ENCODE data around the gene VWA5B2.
A peak's percentile ranks its signal among the peaks of the same experiment; 100 is the strongest.

Gene VWA5B2

DNA sequence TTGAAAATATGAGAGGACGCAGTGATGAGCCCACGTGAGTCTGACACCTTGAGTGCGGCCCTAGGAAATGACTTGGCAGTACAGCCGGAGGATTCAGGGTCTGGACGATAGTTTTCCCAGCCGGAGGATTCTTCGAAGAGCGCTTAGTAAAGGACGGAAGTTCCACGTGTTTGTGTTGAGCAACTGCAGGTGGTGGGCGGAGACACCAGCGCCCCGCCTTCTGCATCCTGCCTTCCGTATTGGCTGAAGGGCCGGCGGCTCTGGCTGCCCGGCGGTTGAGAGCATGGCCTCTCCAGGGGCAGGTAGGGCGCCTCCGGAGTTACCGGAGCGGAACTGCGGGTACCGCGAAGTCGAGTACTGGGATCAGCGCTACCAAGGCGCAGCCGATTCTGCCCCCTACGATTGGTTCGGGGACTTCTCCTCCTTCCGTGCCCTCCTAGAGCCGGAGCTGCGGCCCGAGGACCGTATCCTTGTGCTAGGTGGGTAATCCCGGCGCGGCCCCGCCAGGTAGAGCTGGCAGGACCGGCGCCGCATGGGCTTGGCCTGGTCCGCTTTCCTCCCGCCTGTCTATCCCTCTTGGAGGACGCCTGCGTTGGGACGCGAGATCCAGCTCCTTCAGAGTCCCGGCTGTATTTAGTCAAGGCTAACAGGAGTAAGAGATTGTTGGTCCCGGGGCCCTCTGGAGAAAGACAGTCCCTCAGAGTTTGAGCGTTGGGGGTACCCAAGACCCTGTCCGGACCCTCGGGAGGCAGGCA, 20.2 kb downstream of the VWA5B2 start, which contains the start of gene EEF1AKMT4:
Gene EEF1AKMT4 (plus strand): TSS at position 261 of the 755 bp plus-strand sequence. CDS start 23 bp downstream, at position 284.
- peaks cover 11% of the 10 kb centered on the region for H3K36me3 ChIP-seq (ENCODE audit: insufficient read depth, low read depth, low read length)
- peak within 1 kb of the TSS; percentile 99 for H3K4me3 ChIP-seq (ENCODE audit: low read length)
- H3K27me3 ChIP-seq (ENCODE audit: insufficient read depth, low read length), result no peaks in the 10 kb centered on the region
- H3K27ac ChIP-seq (ENCODE audit: low read length), result peak within 1 kb of the TSS; percentile 96
- no peaks in the 10 kb centered on the region for H3K9me3 ChIP-seq (ENCODE audit: insufficient read depth, low read depth, low read length)
- H3K4me1 ChIP-seq (ENCODE audit: insufficient read depth, low read length), result no peaks in the 10 kb centered on the region
- peak within 1 kb of the TSS; percentile 98 for H3K9ac ChIP-seq (ENCODE audit: low read depth, low read length)

DNA sequence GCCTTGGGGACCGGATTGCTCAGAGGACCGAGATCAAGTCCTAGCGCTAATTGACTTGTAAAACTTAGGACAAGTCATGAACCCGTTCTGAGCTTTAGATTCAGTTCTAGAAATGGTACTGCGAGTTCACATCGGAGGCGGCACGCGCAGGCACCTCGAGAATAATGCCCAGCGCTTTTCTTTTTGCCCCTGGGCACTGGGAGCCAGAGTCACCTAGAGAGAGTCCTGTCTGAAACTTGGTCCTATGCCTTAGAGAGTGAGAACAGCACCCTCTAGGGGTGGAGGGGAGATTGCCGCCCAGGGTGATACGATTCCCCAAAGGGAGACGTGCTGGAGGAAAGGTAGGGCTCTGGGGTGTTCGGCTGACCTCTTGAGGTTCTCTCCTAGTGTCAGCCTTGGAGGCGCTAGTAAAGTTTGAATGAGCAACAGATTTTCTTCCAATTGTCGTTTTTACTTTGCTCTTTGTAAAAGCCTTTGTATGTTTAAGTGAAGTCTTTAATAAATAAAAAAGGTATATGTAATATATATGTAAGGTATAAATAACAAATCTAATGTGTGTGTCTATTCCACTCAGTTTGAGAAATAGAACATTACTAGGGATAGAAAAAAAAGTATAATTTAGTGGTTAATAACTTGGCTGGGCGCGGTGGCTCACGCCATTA, 20.9 kb downstream of the VWA5B2 start:
- Histone ChIP-seq H3K9ac (ENCODE audit: low read depth, low read length) (peak overlapping the region; percentile 91; the same call in 1 of the 2 replicates), H3K4me1 (ENCODE audit: insufficient read depth, low read length) (no peaks in the 10 kb centered on the region), H3K9me3 (ENCODE audit: insufficient read depth, low read depth, low read length) (no peaks in the 10 kb centered on the region), H3K27ac (ENCODE audit: low read length) (no peak overlapping the region), H3K4me3 (ENCODE audit: low read length) (peak overlapping the region; percentile 99), H3K27me3 (ENCODE audit: insufficient read depth, low read length) (no peaks in the 10 kb centered on the region), H3K36me3 (ENCODE audit: insufficient read depth, low read depth, low read length) (peaks cover 4% of the 10 kb centered on the region)

DNA sequence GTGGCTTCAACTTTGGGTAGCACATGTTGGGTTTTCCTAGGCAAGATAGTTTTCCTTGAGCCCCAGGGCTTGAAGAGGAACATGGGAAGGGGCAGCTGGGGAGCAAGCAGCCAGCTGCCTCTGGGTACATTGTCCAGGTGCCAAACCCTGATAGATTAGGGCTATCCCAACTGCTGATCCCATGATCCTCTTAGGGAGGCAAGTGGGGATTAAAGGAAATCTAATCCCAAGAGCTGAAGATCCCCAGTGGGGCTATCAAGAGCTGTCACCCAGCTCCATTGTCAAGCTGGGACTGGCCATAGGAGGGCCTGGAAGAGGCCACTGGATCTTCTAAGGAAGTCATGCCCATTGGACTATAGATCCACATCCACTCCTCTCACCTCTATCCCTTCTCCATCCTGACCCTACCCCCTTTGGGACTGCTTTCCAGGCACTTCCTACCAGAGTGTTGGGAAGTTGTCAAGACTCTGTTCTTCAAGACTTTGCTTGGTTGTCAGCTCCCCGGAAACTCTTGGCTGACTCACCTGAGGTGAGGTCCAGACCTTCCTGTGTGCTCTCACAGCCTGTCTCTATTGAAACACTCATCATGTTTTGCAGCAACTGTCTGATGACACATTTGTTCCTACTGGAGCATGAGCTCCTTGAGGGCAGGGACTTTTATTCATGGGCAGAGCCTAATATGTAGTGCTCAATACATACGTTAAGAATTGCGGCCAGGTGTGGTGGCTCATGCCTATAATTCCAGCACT, 26.1 kb downstream of the VWA5B2 start:
- Histone ChIP-seq H3K9me3 (ENCODE audit: insufficient read depth, low read depth, low read length) (no peaks in the 10 kb centered on the region), H3K27me3 (ENCODE audit: insufficient read depth, low read length) (peaks cover 31% of the 10 kb centered on the region), H3K4me1 (ENCODE audit: insufficient read depth, low read length) (no peaks in the 10 kb centered on the region), H3K9ac (ENCODE audit: low read depth, low read length) (no peak overlapping the region), H3K27ac (ENCODE audit: low read length) (no peak overlapping the region), H3K4me3 (ENCODE audit: low read length) (no peak overlapping the region), H3K36me3 (ENCODE audit: insufficient read depth, low read depth, low read length) (no peaks in the 10 kb centered on the region)

DNA sequence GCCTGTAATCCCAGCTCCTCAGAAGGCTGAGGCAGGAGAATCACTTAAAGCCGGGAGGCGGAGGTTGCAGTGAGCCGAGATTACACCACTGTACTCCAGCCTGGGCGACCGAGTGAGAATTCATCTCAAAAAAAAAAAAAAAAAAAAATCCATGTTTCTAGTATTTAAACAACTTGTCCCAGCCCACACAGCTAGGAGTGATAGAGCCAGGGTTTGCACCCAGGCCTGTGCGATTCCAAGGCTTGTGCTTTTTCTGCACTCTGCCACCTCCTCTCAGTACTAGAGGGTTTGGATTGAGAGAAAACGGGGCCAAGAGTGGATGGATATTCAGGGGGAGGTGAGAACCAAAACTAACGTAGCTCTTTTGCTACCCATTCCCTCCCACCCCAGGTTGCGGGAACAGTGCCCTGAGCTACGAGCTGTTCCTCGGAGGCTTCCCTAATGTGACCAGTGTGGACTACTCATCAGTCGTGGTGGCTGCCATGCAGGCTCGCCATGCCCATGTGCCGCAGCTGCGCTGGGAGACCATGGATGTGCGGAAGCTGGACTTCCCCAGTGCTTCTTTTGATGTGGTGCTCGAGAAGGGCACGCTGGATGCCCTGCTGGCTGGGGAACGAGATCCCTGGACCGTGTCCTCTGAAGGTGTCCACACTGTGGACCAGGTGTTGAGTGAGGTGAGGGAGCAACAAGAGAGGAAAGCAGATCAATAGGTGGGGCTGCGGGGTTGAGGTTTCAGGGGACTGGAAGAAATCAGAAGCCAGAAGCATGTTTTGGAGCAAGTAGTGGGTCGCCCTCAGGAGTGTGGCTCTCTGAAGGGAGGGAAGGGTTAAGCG, 27.9 kb downstream of the VWA5B2 start:
- H3K27me3 ChIP-seq (ENCODE audit: insufficient read depth, low read length), result peaks cover 46% of the 10 kb centered on the region
- no peak overlapping the region for H3K27ac ChIP-seq (ENCODE audit: low read length)
- no peak overlapping the region for H3K4me3 ChIP-seq (ENCODE audit: low read length)
- no peaks in the 10 kb centered on the region for H3K9me3 ChIP-seq (ENCODE audit: insufficient read depth, low read depth, low read length)
- no peak overlapping the region for H3K9ac ChIP-seq (ENCODE audit: low read depth, low read length)
- no peaks in the 10 kb centered on the region; the same call in 1 of the 2 replicates for H3K4me1 ChIP-seq (ENCODE audit: insufficient read depth, low read length)
- H3K36me3 ChIP-seq (ENCODE audit: insufficient read depth, low read depth, low read length), result no peaks in the 10 kb centered on the region

DNA sequence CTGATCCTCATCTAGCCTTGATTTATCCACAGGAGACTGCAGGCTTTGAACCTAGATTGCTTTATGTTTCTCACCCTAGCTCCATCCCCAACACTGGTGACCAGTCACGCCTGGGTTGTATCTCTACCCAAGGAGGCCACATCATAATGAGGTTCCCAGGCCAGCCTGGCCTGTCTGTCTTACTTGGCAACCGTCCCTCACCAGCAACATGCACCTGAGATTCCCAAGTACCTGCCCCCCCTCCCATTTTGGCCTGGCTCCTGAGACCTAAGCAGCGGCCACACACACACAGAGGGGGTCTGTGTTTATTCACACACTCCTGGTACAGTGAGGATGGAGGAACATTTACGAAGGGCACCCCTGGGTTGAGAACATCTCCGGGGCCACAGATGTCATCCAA, 29.5 kb downstream of the VWA5B2 start:
- no peak overlapping the region for H3K9ac ChIP-seq (ENCODE audit: low read depth, low read length)
- H3K4me1 ChIP-seq (ENCODE audit: insufficient read depth, low read length), result no peaks in the 10 kb centered on the region; the same call in 1 of the 2 replicates
- H3K36me3 ChIP-seq (ENCODE audit: insufficient read depth, low read depth, low read length), result no peaks in the 10 kb centered on the region
- no peaks in the 10 kb centered on the region for H3K9me3 ChIP-seq (ENCODE audit: insufficient read depth, low read depth, low read length)
- H3K4me3 ChIP-seq (ENCODE audit: low read length), result no peak overlapping the region
- no peak overlapping the region for H3K27ac ChIP-seq (ENCODE audit: low read length)
- H3K27me3 ChIP-seq (ENCODE audit: insufficient read depth, low read length), result peaks cover 61% of the 10 kb centered on the region

DNA sequence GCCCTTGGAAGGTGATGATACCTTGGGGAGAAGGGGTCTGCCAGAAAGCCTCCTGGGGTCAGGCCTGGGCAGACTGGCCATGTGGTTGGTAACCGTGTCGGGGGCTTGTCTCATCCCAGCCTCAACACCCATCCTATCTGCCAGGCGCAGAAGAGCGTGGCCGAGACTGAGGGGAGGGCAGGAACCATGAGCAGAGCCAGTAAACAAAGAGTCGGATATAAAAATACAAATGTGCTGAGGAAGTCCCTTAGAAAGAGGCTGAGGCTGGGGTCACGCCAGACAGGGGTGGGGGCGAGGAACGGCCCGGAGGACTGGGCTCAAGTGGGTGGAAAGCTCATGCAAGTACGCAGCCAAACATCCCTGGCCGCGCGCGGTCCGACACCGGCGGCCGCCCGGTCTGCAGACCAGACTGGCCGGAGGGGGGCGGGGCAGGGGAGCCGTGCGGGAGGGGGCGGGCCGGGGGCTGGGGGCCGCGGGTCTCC, 30.1 kb downstream of the VWA5B2 start:
- H3K9ac ChIP-seq (ENCODE audit: low read depth, low read length), result no peak overlapping the region
- H3K4me3 ChIP-seq (ENCODE audit: low read length), result peak overlapping the region; percentile 45; the same call in 1 of the 2 replicates
- peaks cover 63% of the 10 kb centered on the region for H3K27me3 ChIP-seq (ENCODE audit: insufficient read depth, low read length)
- H3K4me1 ChIP-seq (ENCODE audit: insufficient read depth, low read length), result no peaks in the 10 kb centered on the region; the same call in 1 of the 2 replicates
- no peak overlapping the region for H3K27ac ChIP-seq (ENCODE audit: low read length)
- H3K9me3 ChIP-seq (ENCODE audit: insufficient read depth, low read depth, low read length), result no peaks in the 10 kb centered on the region
- H3K36me3 ChIP-seq (ENCODE audit: insufficient read depth, low read depth, low read length), result no peaks in the 10 kb centered on the region

DNA sequence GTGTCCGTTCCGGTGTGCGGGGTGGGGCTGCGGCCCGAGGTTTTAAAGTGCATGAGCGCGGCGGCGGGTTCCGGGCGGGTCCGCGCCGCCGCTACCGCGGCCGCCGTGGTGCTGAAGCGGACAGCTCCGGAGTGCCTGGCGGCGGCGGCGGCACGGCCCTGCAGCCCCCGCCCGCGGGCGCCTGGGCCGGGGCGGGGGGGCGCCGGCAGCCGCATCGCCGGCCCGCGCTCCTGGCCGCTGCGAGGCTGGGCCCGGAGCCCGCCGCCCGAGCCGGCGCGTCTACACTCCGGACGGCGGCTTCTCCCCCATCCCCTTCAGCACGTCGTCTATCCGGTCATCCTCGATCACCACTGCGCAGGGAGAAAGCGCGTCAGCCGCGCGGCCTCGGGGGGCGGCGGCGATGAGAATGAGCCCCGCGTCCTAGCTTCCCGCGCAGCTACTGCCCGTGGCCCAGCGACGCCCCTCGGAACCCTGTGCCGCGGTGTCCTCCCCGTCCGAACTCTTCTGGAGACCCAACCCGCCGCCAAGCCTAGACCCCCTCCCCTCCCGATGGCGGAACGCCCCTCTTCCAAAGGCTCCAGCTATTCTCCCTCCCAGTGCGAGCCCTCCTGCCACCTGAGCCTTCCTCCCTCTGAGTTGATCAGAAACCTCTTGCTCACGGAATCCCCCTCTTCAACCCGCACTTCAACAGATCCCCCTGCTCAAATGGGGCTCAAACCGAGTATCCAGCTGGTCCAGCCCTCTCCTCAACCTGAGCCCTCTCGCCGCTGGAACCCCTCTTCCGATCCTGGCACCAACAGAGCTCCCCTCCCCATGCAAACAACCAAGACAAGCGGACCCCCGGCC, 30.7 kb downstream of the VWA5B2 start:
- H3K4me1 ChIP-seq (ENCODE audit: insufficient read depth, low read length), result no peaks in the 10 kb centered on the region; the same call in 1 of the 2 replicates
- no peaks in the 10 kb centered on the region for H3K36me3 ChIP-seq (ENCODE audit: insufficient read depth, low read depth, low read length)
- peaks cover 70% of the 10 kb centered on the region for H3K27me3 ChIP-seq (ENCODE audit: insufficient read depth, low read length)
- no peak overlapping the region for H3K27ac ChIP-seq (ENCODE audit: low read length)
- H3K9ac ChIP-seq (ENCODE audit: low read depth, low read length), result no peak overlapping the region; the same call in 1 of the 2 replicates
- H3K4me3 ChIP-seq (ENCODE audit: low read length), result peak overlapping the region; percentile 64
- no peaks in the 10 kb centered on the region for H3K9me3 ChIP-seq (ENCODE audit: insufficient read depth, low read depth, low read length)

DNA sequence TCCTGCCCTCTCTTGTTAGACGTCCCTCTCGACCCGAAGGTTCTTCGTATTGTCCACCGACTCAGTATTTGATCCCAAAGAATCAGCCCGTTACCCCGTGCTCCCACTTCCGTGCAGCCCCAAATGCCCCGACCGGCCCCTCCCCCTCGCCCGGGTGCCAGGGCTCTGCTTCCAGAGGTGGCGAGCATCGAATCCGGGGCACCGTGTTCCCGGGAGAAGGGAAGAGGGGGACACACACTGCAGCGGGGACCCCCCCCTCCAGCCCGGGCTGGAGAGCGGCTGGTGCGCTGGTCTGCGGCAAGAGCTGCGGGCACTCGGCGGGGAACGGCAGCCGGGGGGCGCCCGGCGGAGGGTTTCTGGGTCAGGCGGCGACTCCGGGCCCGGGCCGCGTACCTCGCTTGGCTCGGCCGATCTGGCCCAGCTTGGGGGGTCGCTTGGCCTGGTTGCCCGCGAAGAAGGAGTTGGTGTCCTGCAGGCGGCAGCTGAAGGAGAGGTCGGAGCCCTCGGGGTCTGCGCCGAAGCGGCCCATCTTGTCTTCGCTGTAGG, 31.4 kb downstream of the VWA5B2 start:
- Histone ChIP-seq H3K27ac (ENCODE audit: low read length) (no peak overlapping the region), H3K27me3 (ENCODE audit: insufficient read depth, low read length) (peaks cover 71% of the 10 kb centered on the region), H3K9me3 (ENCODE audit: insufficient read depth, low read depth, low read length) (no peaks in the 10 kb centered on the region), H3K9ac (ENCODE audit: low read depth, low read length) (peak overlapping the region; percentile 21; the same call in 1 of the 2 replicates), H3K4me1 (ENCODE audit: insufficient read depth, low read length) (no peaks in the 10 kb centered on the region; the same call in 1 of the 2 replicates), H3K4me3 (ENCODE audit: low read length) (peak overlapping the region; percentile 64), H3K36me3 (ENCODE audit: insufficient read depth, low read depth, low read length) (no peaks in the 10 kb centered on the region)

DNA sequence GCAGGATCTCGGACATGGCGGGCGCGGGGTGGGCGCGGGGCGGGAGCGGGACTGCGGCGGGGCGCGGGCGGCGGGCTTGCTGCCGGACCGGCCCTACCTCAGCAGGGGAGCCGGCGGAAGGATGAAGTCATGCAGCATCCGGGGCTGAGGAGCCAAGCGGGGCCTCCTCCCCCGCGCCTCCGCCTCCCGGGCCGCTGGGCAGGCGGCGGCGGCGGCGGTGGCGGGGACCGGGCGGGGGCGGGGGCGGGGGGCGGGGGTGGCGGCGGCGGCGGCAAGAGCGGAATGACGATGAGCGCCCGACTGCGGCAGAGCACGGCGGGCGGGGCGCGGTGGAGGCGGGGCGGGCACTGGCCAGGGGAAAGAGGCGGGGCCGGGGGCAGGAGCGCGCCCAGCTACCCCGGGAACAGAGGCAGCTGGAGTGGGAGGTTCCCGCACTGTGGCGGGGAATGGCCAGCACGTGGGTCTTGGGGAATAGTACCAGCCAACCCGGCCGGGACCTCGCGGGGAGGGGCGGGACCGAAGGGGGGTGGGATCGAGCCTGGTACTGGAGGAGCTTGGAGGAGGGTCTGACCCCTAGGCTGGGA, 32.0 kb downstream of the VWA5B2 start, which contains the start of gene CAMK2N2:
Gene CAMK2N2 (minus strand): TSS at position 284 of the 584 bp plus-strand sequence. CDS start 268 bp downstream, at position 16.
- peak within 1 kb of the TSS; percentile 83 for H3K4me3 ChIP-seq (ENCODE audit: low read length)
- H3K27ac ChIP-seq (ENCODE audit: low read length), result no peak within 1 kb of the TSS
- no peaks in the 10 kb centered on the region for H3K9me3 ChIP-seq (ENCODE audit: insufficient read depth, low read depth, low read length)
- H3K4me1 ChIP-seq (ENCODE audit: insufficient read depth, low read length), result no peaks in the 10 kb centered on the region; the same call in 1 of the 2 replicates
- peak within 1 kb of the TSS; percentile 66; the same call in 1 of the 2 replicates for H3K9ac ChIP-seq (ENCODE audit: low read depth, low read length)
- H3K27me3 ChIP-seq (ENCODE audit: insufficient read depth, low read length), result peaks cover 71% of the 10 kb centered on the region
- H3K36me3 ChIP-seq (ENCODE audit: insufficient read depth, low read depth, low read length), result no peaks in the 10 kb centered on the region
